ENCODE measurements around the gene ADAM19.

ADAM19 gene

GRCh38 chr5:157575381-157576020 is at the start of gene ADAM19:
ADAM19 (minus strand) TSS chr5:157575775; CDS start chr5:157575696, 79 bp downstream.
- peak within 1 kb of the TSS; percentile 75 to 83 for H3K27ac ChIP-seq
- H3K4me3 ChIP-seq = peak within 1 kb of the TSS; percentile 82
- TF ChIP-seq CTCF (IDR thresholded peaks at IDR 0.05) = no peak
- DNase-seq (ENCODE audit: low spot score) = no peak

DNA sequence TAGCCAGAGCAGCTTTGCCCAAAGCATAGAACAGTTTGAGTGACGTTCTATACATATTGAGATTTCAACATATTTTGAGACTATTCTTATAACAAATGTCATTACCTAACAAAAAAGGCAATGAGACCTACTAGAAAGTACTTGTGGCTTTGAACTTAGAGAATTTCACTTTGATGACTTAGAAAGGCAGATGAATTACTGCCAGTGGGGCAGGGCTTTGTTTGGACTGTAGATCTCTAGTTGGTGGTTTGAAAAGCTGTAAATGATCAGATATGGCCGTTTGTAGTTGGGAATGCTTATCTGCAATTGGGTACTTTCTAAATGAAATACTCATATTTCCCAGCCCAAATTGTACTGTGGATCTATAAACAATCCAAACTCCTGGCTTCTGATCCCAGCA is 48.6 kb upstream of the ADAM19 start:
- no peak for TF ChIP-seq CTCF (IDR thresholded peaks at IDR 0.05)
- H3K27ac ChIP-seq = no peak overlapping the region

DNA sequence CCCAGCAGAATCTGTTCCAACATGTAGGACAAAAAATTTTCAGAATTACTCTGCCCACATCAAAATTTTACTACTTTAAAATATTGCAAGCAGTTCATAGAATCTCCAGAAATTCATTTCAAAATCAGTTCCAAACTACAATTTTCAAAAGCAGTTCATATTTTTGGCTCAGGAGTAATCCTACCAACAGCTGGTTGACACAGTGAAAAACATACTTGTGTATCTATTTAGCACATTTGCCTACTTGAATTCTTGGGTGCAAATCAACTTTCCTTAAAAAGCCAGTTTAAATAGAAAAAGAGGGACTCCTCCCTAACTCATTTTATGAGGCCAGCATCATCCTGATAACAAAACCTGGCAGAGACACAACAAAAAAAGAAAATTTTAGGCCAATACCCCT is 45.2 kb upstream of the ADAM19 start:
- Histone ChIP-seq H3K4me3 (no peak overlapping the region), H3K27ac (no peak overlapping the region)
- no peak for DNase-seq (ENCODE audit: low spot score)
- no peak for TF ChIP-seq CTCF (IDR thresholded peaks at IDR 0.05)

More for the DNA sequence above, 48.6 kb upstream of the ADAM19 start:
- H3K4me3 ChIP-seq = no peak overlapping the region
- no peak for DNase-seq (ENCODE audit: low spot score)

- DNase-seq (ENCODE audit: low spot score) = no peak
- Histone ChIP-seq H3K4me3 (no peak overlapping the region), H3K27ac (no peak overlapping the region)
- TF ChIP-seq CTCF (IDR thresholded peaks at IDR 0.05) = no peak
Observed at GRCh38 chr5:157618191-157618765, 42.7 kb upstream of the ADAM19 start.

DNA sequence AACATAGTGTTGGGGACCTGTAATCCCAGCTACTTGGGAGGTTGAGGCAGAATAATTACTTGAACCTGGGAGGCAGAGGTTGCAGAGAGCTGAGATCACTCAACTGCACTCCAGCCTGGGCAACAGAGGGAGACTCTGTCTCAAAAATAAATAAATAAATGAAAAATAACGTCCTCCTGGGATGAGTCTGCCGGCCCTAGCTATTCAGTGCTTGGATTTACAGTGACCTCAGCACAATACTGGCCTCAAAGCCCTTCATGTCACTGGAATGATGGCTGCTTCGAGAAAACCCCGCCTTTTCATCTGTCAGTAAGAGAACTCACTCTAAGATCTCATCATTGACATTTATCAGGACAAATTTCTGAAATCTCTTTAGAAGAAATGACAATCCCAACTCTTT is 41.2 kb upstream of the ADAM19 start:
- Histone ChIP-seq H3K27ac (no peak overlapping the region), H3K4me3 (no peak overlapping the region)
- TF ChIP-seq CTCF (IDR thresholded peaks at IDR 0.05) = no peak
- DNase-seq (ENCODE audit: low spot score) = no peak

- TF ChIP-seq CTCF (IDR thresholded peaks at IDR 0.05) = no peak
- no peak overlapping the region for H3K27ac ChIP-seq
- DNase-seq (ENCODE audit: low spot score) = no peak
- H3K4me3 ChIP-seq = no peak overlapping the region
Observed at GRCh38 chr5:157613385-157614245, 38.0 kb upstream of the ADAM19 start.
